Nephron (organoid): Measurements from ENCODE around the gene AURKAIP1.
"Not testable (repeated sequence)": the region's sequence is repeated elsewhere in the genome, so short reads cannot be mapped to it uniquely, and the experiment has no call there.

Experiments used
- H3K27ac Mint-ChIP-seq, 3 experiments: 2 replicates each; pipeline ENCODE4 v1.8.0; 2020; ENCODE audit warnings: mixed read lengths in 3 of 3, mild to moderate bottlenecking in 2 of 3, moderate library complexity in 1 of 3
- H3K27me3 Mint-ChIP-seq: 2 replicates; pipeline ENCODE4 v1.8.0; 2021; ENCODE audit warnings: low read depth, mild to moderate bottlenecking, moderate library complexity, mixed read lengths
- H3K36me3 Mint-ChIP-seq: 2 replicates; pipeline ENCODE4 v1.8.0; 2020; ENCODE audit warnings: low read depth, mixed read lengths
- H3K4me1 Mint-ChIP-seq: 2 replicates; pipeline ENCODE4 v1.8.0; 2020; ENCODE audit warnings: mixed read lengths
- H3K4me3 Mint-ChIP-seq, 3 experiments: 2 replicates each; pipeline ENCODE4 v1.8.0; 2020; ENCODE audit warnings: mild to moderate bottlenecking in 3 of 3, mixed read lengths in 3 of 3, moderate library complexity in 2 of 3
- H3K9me3 Mint-ChIP-seq: 2 replicates; pipeline ENCODE4 v1.8.0; 2020; ENCODE audit warnings: mixed read lengths
- TF ChIP-seq, protein P1 (sequence below), 3 experiments: fragments of 200-600 bp; sonication (generic); IDR thresholded peaks; one replicate each; pipeline ENCODE4 v1.5.0; 2021; ENCODE audit warnings: antibody characterized with exemption in 3 of 3; ENCODE audit not compliant: unreplicated experiment in 3 of 3

Gene AURKAIP1

DNA sequence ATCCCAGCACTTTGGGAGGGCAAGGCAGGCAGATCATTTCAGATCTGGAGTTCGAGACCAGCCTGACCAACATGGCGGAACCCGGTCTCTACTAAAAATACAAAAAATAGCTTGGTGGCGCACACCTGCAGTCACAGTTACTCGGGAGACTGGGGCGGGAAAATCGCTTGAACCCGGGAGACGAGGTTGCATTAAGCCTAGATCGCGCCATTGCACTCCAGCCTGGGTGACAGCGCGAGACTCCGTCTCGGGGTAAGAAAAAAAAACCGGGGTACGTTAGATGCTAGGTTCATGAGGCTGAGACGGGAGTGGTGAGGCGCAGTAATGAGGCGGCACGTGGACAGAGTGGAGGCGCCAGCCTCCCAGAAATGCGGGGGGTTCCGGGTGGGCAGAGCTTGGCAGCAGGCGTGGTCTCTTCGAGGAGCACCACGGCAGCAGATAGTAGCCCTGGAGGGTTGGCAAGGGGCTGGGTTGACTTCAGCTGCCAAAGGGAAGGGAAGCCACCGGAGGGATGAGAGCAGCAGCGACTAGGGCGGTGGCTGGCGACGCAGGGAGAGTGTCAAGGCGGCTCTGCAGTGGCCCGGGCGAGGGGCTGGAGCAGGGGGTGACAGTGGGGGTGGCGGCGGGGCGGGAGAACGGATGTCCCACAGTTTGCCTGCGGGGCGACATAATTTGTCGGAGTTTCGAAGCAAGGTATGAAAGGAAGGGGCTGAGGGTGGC, 31.3 kb upstream of the AURKAIP1 start:
- peaks cover 34% of the 10 kb centered on the region for H3K36me3 Mint-ChIP-seq
- TF ChIP-seq, protein P1, sequence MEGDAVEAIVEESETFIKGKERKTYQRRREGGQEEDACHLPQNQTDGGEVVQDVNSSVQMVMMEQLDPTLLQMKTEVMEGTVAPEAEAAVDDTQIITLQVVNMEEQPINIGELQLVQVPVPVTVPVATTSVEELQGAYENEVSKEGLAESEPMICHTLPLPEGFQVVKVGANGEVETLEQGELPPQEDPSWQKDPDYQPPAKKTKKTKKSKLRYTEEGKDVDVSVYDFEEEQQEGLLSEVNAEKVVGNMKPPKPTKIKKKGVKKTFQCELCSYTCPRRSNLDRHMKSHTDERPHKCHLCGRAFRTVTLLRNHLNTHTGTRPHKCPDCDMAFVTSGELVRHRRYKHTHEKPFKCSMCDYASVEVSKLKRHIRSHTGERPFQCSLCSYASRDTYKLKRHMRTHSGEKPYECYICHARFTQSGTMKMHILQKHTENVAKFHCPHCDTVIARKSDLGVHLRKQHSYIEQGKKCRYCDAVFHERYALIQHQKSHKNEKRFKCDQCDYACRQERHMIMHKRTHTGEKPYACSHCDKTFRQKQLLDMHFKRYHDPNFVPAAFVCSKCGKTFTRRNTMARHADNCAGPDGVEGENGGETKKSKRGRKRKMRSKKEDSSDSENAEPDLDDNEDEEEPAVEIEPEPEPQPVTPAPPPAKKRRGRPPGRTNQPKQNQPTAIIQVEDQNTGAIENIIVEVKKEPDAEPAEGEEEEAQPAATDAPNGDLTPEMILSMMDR (IDR thresholded peaks at IDR 0.05; ENCODE audit: unreplicated experiment in 3 of 3) = no peak
- H3K27ac Mint-ChIP-seq = peak overlapping the region; percentile 65 to 95 (median 90)
- no peaks in the 10 kb centered on the region for H3K27me3 Mint-ChIP-seq
- no peaks in the 10 kb centered on the region for H3K9me3 Mint-ChIP-seq
- H3K4me3 Mint-ChIP-seq = peak overlapping the region; percentile 96 to 98 (median 97)
- peaks cover 16% of the 10 kb centered on the region for H3K4me1 Mint-ChIP-seq

DNA sequence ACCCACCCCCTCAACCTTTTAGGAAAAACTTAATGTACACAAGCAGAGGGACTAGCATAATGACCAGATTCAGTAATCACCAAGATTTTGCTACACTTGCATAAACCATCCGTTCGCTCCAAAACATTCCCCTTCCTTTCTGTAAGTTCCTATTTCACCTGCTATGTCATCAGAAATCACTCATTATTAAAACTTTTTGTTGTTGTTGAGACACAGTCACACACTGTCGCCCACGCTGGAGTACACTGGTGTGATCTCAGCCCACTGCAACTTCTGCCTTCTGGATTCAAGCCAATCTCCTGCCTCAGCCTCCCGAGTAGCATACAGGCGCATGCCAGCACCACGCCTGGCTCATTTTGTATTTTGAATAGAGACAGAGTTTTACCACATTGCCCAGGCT, 28.6 kb upstream of the AURKAIP1 start:
- TF ChIP-seq, protein P1 (IDR thresholded peaks at IDR 0.05; ENCODE audit: unreplicated experiment in 3 of 3) = no peak
- Mint-ChIP-seq H3K4me3 (peak overlapping the region; percentile 57 to 74 (median 61)), H3K9me3 (no peaks in the 10 kb centered on the region), H3K36me3 (peaks cover 32% of the 10 kb centered on the region), H3K27me3 (no peaks in the 10 kb centered on the region), H3K27ac (peak overlapping the region in 2 of 3 experiments; percentile 40 to 80), H3K4me1 (peaks cover 19% of the 10 kb centered on the region)

DNA sequence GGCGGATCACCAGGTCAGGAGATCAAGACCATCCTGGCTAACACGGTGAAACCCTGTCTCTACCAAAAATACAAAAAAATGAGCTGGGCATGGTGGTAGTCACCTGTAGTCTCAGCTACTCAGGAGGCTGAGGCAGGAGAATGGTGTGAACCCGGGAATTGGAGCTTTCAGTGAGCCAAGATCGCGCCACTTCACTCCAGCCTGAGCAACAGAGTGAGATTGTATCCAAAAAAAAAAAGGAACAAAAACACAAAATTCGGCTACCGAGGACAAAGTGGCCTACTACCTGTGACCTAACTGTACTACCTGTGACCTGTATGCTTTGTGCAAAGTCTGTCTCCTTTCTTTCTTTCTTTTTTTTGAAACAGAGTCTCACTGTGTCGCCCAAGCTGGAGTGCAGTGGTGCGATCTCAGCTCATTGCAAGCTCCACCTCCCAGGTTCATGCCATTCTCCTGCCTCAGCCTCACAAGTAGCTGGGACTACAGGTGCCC, 27.9 kb upstream of the AURKAIP1 start:
- H3K36me3 Mint-ChIP-seq = peaks cover 36% of the 10 kb centered on the region
- not testable (repeated sequence) for H3K9me3 Mint-ChIP-seq, H3K27me3 Mint-ChIP-seq
- H3K27ac Mint-ChIP-seq = peak overlapping the region in 1 of 3 experiments; percentile 80
- peaks cover 18% of the 10 kb centered on the region for H3K4me1 Mint-ChIP-seq
- peak overlapping the region in 2 of 3 experiments; percentile 74 to 94 for H3K4me3 Mint-ChIP-seq

DNA sequence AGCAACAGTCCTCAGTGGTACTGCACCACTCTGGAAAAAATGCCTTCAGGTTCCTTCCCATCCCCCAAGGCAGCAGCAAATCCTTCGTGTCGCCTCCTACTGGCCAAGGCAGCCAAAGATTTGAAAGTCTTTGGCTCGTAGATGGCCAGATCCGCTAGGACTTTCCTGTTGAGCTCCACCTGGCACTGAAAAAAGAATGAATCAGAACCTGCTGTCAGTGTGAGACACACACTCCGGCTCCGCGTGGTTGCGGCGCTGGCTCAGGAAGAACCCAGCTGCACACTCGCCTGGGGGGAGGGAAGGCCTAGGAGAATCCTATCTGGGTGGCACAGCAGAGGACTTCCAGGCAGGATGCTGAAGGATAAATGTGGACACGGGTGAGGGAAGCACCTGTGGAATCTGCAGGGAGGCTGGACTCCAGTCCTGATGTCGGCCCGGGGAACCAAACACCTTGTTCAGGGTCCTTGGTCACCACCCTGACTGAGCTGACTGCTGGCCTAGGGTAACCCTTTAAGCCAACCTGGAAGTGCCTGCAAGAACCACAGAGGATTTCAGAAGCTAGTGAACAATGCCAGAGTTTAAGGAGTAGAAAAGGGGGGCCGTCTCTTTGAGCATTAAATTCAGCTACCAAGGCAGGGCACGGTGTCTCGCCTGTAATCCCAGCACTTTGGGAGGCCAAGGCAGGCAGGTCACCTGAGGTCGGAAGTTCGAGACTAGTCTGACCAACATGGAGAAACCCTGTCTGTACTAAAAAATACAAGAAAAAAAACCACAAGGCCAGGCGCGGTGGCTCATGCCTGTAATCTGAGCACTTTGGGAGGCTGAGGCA, 27.3 kb upstream of the AURKAIP1 start:
- Mint-ChIP-seq H3K36me3 (peaks cover 38% of the 10 kb centered on the region), H3K27me3 (no peaks in the 10 kb centered on the region), H3K4me1 (peaks cover 19% of the 10 kb centered on the region), H3K4me3 (peak overlapping the region; percentile 94 to 96 (median 95)), H3K27ac (peak overlapping the region; percentile 59 to 91 (median 74)), H3K9me3 (no peaks in the 10 kb centered on the region)
- TF ChIP-seq, protein P1 (IDR thresholded peaks at IDR 0.05; ENCODE audit: unreplicated experiment in 3 of 3) = peak; percentile 46 to 62 (median 50)

DNA sequence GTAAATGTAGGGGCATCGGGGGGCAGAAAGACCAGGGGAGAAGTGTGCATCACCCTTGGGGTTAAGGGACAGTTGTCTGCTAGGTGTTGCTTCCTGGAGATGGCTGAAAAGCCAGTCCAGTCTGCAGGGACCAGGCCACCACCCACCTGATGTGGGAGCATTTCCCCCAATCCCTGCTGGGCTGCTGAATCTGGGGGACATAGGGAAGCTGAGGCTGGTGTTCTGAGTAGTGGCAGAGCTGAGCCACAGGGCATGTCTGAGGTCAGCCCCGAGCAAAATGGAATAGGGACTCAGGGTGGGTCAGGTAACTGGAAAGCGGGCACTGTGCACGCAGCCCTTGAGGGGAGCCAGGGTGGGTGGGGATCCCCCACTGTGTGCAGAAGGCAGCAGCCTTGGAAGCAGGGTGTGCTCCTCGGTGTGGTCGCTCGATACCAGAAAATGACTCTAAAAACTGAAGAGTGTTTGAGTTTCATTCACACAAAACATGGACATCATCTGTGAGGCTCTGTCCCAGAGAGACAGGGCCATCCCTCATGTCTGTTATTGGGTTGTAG, 26.5 kb upstream of the AURKAIP1 start:
- no peaks in the 10 kb centered on the region for H3K9me3 Mint-ChIP-seq
- H3K36me3 Mint-ChIP-seq = peaks cover 38% of the 10 kb centered on the region
- H3K27me3 Mint-ChIP-seq = no peaks in the 10 kb centered on the region
- peaks cover 19% of the 10 kb centered on the region for H3K4me1 Mint-ChIP-seq
- TF ChIP-seq, protein P1 (IDR thresholded peaks at IDR 0.05; ENCODE audit: unreplicated experiment in 3 of 3) = no peak
- peak overlapping the region; percentile 94 to 96 (median 95) for H3K4me3 Mint-ChIP-seq
- H3K27ac Mint-ChIP-seq = peak overlapping the region; percentile 59 to 91 (median 74)
